WTC11 (cell line): ENCODE data around the gene PIERCE2. TPM values are rescaled to one million over a fixed set of nuclear protein-coding genes. Genes with fewer than 3 reads are reported as not detected.
A peak's percentile ranks its signal among the peaks of the same experiment; 100 is the strongest.
"Not testable (repeated sequence)": the region's sequence is repeated elsewhere in the genome, so short reads cannot be mapped to it uniquely, and the experiment has no call there.

Experiments used
- ATAC-seq: fragments of 200-7000 bp; cut with Tn5 transposase; 2 replicates; pipeline ENCODE4 v1.10.0; 2021; ENCODE audit warnings: mild to moderate bottlenecking, moderate library complexity
- CTCF ChIA-PET: fragments of 300-600 bp; sonication (Branson Sonifier 250); formaldehyde crosslinking; loops from one replicate; lab custom pipeline; 2021; ENCODE audit warnings: antibody characterized with exemption; lab: Charles Lee
- POLR2A ChIA-PET: fragments of 350-600 bp; sonication (Branson Sonifier 250); formaldehyde crosslinking; loops from one replicate; lab custom pipeline; 2021; ENCODE audit warnings: antibody characterized with exemption; lab: Charles Lee
- DNase-seq: peaks from one replicate; pipeline ENCODE4 v3.0.0; 2021; ENCODE audit warnings: low spot score
- H3K27ac Mint-ChIP-seq: 2 replicates; pipeline ENCODE4 v1.8.0; 2021; ENCODE audit warnings: mixed read lengths
- H3K27me3 Mint-ChIP-seq: 2 replicates; pipeline ENCODE4 v1.8.0; 2021; ENCODE audit warnings: low read depth, mild to moderate bottlenecking, moderate library complexity, mixed read lengths
- H3K36me3 Mint-ChIP-seq: 2 replicates; pipeline ENCODE4 v1.8.0; 2021; ENCODE audit warnings: mixed read lengths
- H3K4me1 Mint-ChIP-seq: 2 replicates; pipeline ENCODE4 v1.8.0; 2022; ENCODE audit warnings: mixed read lengths
- H3K4me3 Mint-ChIP-seq: 2 replicates; pipeline ENCODE4 v1.8.0; 2021; ENCODE audit warnings: mild to moderate bottlenecking, moderate library complexity, mixed read lengths
- H3K9me3 Mint-ChIP-seq: 2 replicates; pipeline ENCODE4 v1.8.0; 2021; ENCODE audit warnings: mixed read lengths
- ETV6 ChIP-seq: sonication (generic); formaldehyde crosslinking; IDR thresholded peaks from 2 replicates; pipeline ENCODE4 v1.8.1; 2022; ENCODE audit warnings: mild to moderate bottlenecking, missing genetic modification reagents
- FOXK1 ChIP-seq: sonication (generic); formaldehyde crosslinking; IDR thresholded peaks from 2 replicates; pipeline ENCODE4 v1.8.0; 2022; ENCODE audit warnings: mild to moderate bottlenecking, moderate library complexity, missing genetic modification reagents
- GRHL2 ChIP-seq: fragments of 250-450 bp; sonication (Bioruptor Pico); IDR thresholded peaks from 2 replicates; pipeline ENCODE4 v1.8.0; 2022; ENCODE audit warnings: mild to moderate bottlenecking, moderate library complexity; ENCODE audit not compliant: insufficient replicate concordance, severe bottlenecking
- HMGA2 ChIP-seq: fragments of 250-450 bp; sonication (Bioruptor Pico); IDR thresholded peaks from 2 replicates; pipeline ENCODE4 v1.4.0; 2021; ENCODE audit warnings: mild to moderate bottlenecking, moderate library complexity
- JUN ChIP-seq: sonication (generic); formaldehyde crosslinking; IDR thresholded peaks from 2 replicates; pipeline ENCODE4 v1.8.0; 2023; ENCODE audit warnings: mild to moderate bottlenecking, missing genetic modification reagents
- NR1H2 ChIP-seq: sonication (generic); formaldehyde crosslinking; IDR thresholded peaks from 2 replicates; pipeline ENCODE4 v1.9.0; 2021; ENCODE audit warnings: mild to moderate bottlenecking, moderate library complexity, missing genetic modification reagents
- NR2C2 ChIP-seq: sonication (generic); formaldehyde crosslinking; IDR thresholded peaks from 2 replicates; pipeline ENCODE4 v1.8.0; 2022; ENCODE audit warnings: mild to moderate bottlenecking, missing genetic modification reagents
- NR3C1 ChIP-seq: sonication (generic); formaldehyde crosslinking; conservative IDR thresholded peaks from 2 replicates; pipeline ENCODE4 v1.8.1; 2023; ENCODE audit warnings: low read depth, mild to moderate bottlenecking, missing genetic modification reagents
- SMAD3 ChIP-seq: sonication (generic); formaldehyde crosslinking; IDR thresholded peaks from 2 replicates; pipeline ENCODE4 v1.8.0; 2022; ENCODE audit warnings: missing genetic modification reagents, mild to moderate bottlenecking, borderline replicate concordance
- TCF7 ChIP-seq: sonication (generic); formaldehyde crosslinking; IDR thresholded peaks from 2 replicates; pipeline ENCODE4 v1.8.0; 2022; ENCODE audit warnings: mild to moderate bottlenecking, low read depth, missing genetic modification reagents, moderate library complexity
- TEAD4 ChIP-seq: sonication (generic); formaldehyde crosslinking; IDR thresholded peaks from 2 replicates; pipeline ENCODE4 v1.8.0; 2022; ENCODE audit warnings: mild to moderate bottlenecking, missing genetic modification reagents
- ZNF121 ChIP-seq: sonication (generic); formaldehyde crosslinking; IDR thresholded peaks from 2 replicates; pipeline ENCODE4 v1.8.0; 2023; ENCODE audit warnings: missing genetic modification reagents
- ZNF263 ChIP-seq: sonication (generic); formaldehyde crosslinking; IDR thresholded peaks from 2 replicates; pipeline ENCODE4 v1.8.1; 2022; ENCODE audit warnings: low read depth, mild to moderate bottlenecking, moderate library complexity, missing genetic modification reagents
- total RNA-seq: library from RNA; stranded (reverse); gene quantifications from 3 replicates; pipeline ENCODE4 v1.2.3, GENCODE V29; 2021
- TF ChIP-seq, protein P1 (sequence below): sonication (generic); formaldehyde crosslinking; IDR thresholded peaks from 2 replicates; pipeline ENCODE4 v1.8.1; 2023; ENCODE audit warnings: mild to moderate bottlenecking, missing genetic modification reagents
- TF ChIP-seq, protein P2 (sequence below): sonication (generic); formaldehyde crosslinking; IDR thresholded peaks from 2 replicates; pipeline ENCODE4 v1.8.0; 2023; ENCODE audit warnings: mild to moderate bottlenecking, missing genetic modification reagents
- TF ChIP-seq, protein P3 (sequence below): sonication (generic); formaldehyde crosslinking; IDR thresholded peaks from 2 replicates; pipeline ENCODE4 v1.8.1; 2022; ENCODE audit warnings: low read depth, missing genetic modification reagents, borderline replicate concordance
- TF ChIP-seq, protein P4 (sequence below): fragments of 250-450 bp; sonication (Bioruptor Pico); IDR thresholded peaks from 2 replicates; pipeline ENCODE4 v1.9.0; 2021; ENCODE audit warnings: mild to moderate bottlenecking, borderline replicate concordance

The PIERCE2 gene
- total RNA-seq, 1 experiment from 2014 or later: 1.8 TPM

DNA sequence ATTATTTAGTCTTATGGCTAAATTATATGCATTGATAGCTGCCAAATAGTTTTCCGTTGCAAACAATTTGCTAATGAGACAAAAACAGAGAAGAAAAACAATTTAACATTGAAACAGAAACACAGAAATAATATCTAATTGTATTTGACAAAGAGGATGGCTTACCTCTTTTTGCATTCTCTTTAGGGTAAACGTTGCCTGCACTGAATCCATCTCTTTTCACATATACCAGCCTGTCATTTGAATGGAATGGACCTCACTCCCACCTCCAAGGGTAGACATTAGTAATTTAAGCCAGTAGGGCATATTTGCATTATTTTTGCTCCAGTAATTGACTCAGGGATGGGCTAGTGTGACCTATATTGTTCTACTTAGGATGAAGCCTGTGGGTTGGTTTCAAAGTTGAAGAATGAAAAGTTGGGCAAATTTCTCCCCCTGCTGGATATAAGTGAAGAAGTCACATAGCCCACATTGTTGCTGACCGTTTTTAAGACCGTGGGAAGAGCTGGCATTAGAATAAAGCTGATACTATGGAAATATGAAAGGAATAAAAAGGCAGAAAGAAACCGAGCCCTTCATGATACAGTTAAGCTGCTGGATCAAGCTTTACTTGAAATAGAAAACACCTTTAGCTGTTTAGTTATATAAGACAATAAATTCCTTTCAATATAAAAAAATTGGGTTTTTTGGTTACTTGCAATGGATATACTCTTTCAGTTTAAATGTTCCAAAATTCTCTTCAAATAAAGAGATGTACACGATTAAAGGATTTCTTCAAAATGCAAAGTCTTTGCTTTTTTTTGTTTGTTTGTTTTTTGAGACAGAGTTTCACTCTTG is 26.9 kb downstream of the PIERCE2 start:
- H3K27me3 Mint-ChIP-seq: no peaks in the 10 kb centered on the region
- no peaks in the 10 kb centered on the region for H3K9me3 Mint-ChIP-seq
- H3K27ac Mint-ChIP-seq: no peak overlapping the region
- ChIA-PET CTCF (interaction anchor here (0.5 to 2.9 kb wide), 23 partner anchors 9 to 473 kb away, joined by 3 to 38 read pairs (median 3); partner anchors contain the start of genes CCPG1 and PIERCE2), POLR2A (no interaction called here)
- H3K4me3 Mint-ChIP-seq: no peak overlapping the region
- no peak for DNase-seq
- TF ChIP-seq NR2C2 (CRISPR knock-in tag) (no peak), TCF7 (no peak), ZNF121 (CRISPR knock-in tag) (no peak), NR1H2 (no peak), SMAD3 (CRISPR knock-in tag) (no peak), FOXK1 (CRISPR knock-in tag) (no peak), HMGA2 (CRISPR knock-in tag) (no peak), JUN (no peak), TEAD4 (no peak), NR3C1 (CRISPR knock-in tag) (no peak), ETV6 (CRISPR knock-in tag) (no peak), ZNF263 (CRISPR knock-in tag) (no peak), GRHL2 (CRISPR knock-in tag) (no peak)
- TF ChIP-seq, protein P1, sequence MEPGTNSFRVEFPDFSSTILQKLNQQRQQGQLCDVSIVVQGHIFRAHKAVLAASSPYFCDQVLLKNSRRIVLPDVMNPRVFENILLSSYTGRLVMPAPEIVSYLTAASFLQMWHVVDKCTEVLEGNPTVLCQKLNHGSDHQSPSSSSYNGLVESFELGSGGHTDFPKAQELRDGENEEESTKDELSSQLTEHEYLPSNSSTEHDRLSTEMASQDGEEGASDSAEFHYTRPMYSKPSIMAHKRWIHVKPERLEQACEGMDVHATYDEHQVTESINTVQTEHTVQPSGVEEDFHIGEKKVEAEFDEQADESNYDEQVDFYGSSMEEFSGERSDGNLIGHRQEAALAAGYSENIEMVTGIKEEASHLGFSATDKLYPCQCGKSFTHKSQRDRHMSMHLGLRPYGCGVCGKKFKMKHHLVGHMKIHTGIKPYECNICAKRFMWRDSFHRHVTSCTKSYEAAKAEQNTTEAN: no peak
- TF ChIP-seq, protein P2, sequence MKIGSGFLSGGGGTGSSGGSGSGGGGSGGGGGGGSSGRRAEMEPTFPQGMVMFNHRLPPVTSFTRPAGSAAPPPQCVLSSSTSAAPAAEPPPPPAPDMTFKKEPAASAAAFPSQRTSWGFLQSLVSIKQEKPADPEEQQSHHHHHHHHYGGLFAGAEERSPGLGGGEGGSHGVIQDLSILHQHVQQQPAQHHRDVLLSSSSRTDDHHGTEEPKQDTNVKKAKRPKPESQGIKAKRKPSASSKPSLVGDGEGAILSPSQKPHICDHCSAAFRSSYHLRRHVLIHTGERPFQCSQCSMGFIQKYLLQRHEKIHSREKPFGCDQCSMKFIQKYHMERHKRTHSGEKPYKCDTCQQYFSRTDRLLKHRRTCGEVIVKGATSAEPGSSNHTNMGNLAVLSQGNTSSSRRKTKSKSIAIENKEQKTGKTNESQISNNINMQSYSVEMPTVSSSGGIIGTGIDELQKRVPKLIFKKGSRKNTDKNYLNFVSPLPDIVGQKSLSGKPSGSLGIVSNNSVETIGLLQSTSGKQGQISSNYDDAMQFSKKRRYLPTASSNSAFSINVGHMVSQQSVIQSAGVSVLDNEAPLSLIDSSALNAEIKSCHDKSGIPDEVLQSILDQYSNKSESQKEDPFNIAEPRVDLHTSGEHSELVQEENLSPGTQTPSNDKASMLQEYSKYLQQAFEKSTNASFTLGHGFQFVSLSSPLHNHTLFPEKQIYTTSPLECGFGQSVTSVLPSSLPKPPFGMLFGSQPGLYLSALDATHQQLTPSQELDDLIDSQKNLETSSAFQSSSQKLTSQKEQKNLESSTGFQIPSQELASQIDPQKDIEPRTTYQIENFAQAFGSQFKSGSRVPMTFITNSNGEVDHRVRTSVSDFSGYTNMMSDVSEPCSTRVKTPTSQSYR (CRISPR knock-in tag): no peak
- TF ChIP-seq, protein P3, sequence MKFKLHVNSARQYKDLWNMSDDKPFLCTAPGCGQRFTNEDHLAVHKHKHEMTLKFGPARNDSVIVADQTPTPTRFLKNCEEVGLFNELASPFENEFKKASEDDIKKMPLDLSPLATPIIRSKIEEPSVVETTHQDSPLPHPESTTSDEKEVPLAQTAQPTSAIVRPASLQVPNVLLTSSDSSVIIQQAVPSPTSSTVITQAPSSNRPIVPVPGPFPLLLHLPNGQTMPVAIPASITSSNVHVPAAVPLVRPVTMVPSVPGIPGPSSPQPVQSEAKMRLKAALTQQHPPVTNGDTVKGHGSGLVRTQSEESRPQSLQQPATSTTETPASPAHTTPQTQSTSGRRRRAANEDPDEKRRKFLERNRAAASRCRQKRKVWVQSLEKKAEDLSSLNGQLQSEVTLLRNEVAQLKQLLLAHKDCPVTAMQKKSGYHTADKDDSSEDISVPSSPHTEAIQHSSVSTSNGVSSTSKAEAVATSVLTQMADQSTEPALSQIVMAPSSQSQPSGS (CRISPR knock-in tag): no peak
- TF ChIP-seq, protein P4, sequence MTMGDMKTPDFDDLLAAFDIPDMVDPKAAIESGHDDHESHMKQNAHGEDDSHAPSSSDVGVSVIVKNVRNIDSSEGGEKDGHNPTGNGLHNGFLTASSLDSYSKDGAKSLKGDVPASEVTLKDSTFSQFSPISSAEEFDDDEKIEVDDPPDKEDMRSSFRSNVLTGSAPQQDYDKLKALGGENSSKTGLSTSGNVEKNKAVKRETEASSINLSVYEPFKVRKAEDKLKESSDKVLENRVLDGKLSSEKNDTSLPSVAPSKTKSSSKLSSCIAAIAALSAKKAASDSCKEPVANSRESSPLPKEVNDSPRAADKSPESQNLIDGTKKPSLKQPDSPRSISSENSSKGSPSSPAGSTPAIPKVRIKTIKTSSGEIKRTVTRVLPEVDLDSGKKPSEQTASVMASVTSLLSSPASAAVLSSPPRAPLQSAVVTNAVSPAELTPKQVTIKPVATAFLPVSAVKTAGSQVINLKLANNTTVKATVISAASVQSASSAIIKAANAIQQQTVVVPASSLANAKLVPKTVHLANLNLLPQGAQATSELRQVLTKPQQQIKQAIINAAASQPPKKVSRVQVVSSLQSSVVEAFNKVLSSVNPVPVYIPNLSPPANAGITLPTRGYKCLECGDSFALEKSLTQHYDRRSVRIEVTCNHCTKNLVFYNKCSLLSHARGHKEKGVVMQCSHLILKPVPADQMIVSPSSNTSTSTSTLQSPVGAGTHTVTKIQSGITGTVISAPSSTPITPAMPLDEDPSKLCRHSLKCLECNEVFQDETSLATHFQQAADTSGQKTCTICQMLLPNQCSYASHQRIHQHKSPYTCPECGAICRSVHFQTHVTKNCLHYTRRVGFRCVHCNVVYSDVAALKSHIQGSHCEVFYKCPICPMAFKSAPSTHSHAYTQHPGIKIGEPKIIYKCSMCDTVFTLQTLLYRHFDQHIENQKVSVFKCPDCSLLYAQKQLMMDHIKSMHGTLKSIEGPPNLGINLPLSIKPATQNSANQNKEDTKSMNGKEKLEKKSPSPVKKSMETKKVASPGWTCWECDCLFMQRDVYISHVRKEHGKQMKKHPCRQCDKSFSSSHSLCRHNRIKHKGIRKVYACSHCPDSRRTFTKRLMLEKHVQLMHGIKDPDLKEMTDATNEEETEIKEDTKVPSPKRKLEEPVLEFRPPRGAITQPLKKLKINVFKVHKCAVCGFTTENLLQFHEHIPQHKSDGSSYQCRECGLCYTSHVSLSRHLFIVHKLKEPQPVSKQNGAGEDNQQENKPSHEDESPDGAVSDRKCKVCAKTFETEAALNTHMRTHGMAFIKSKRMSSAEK (CRISPR knock-in tag): no peak
- no peaks in the 10 kb centered on the region for H3K36me3 Mint-ChIP-seq
- ATAC-seq: peak; percentile 80
- H3K4me1 Mint-ChIP-seq: peaks cover 4% of the 10 kb centered on the region; the same call in 1 of the 2 replicates

DNA sequence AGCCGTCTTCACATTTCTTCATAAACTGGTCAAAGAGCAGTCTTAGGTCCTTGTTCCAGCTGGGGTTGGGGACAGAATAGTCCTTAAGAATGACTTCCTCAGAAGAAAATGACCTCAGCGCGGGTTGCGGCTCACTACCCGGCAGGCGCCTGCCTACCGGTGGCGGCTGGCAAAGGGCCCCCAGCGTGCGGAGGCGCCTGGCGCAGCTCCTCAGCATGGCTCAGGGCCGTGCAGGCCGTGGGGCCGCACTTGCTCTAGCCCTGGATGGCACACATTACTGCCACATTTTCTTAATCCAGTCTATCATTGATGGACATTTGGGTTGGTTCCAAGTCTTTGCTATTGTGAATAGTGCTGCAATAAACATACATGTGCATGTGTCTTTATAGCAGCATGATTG is 34.8 kb downstream of the PIERCE2 start:
- H3K4me3 Mint-ChIP-seq, DNase-seq, H3K27me3 Mint-ChIP-seq, ATAC-seq, CTCF ChIA-PET, POLR2A ChIA-PET, H3K27ac Mint-ChIP-seq, H3K4me1 Mint-ChIP-seq: not testable (repeated sequence)
- H3K9me3 Mint-ChIP-seq: peaks cover 27% of the 10 kb centered on the region
- H3K36me3 Mint-ChIP-seq: peaks cover 21% of the 10 kb centered on the region

DNA sequence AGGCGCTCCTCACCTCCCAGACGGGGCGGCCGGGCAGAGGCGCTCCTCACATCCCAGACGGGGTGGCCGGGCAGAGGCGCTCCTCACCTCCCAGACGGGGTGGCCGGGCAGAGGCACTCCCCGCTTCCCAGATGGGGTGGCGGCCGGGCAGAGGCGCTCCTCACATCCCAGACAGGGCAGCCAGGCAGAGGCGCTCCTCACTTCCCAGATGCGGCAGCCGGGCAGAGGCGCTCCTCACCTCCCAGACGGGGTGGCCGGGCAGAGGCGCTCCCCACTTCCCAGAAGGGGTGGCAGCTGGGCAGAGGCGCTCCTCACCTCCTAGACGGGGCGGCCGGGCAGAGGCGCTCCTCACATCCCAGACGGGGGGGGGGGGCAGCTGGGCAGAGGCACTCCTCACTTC is 37.6 kb downstream of the PIERCE2 start:
- H3K4me1 Mint-ChIP-seq, H3K27me3 Mint-ChIP-seq, H3K4me3 Mint-ChIP-seq, POLR2A ChIA-PET, DNase-seq, CTCF ChIA-PET, ATAC-seq, H3K27ac Mint-ChIP-seq: not testable (repeated sequence)
- peaks cover 23% of the 10 kb centered on the region for H3K36me3 Mint-ChIP-seq
- H3K9me3 Mint-ChIP-seq: peaks cover 28% of the 10 kb centered on the region

DNA sequence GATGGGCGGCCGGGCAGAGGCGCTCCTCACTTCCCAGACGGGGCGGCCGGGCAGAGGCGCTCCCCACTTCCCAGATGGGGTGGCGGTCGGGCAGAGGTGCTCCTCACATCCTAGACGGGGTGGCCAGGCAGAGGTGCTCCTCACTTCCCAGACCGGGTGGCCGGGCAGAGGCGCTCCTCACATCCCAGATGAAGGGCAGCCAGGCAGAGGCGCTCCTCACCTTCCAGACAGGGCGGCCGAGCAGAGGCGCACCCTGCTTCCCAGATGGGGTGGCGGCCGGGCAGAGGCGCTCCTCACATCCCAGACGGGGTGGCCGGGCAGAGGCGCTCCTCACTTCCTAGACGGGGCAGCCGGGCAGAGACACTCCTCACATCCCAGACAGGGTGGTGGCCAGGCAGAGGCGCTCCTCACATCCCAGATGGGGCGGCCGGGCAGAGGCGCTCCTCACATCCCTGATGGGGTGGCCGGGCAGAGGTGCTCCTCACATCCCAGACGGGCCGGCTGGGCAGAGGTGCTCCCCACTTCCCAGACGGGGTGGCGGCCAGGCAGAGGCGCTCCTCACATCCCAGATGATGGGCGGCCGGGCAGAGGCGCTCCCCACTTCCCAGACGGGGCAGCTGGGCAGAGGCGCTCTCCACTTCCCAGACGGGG is 38.2 kb downstream of the PIERCE2 start:
- CTCF ChIA-PET, ATAC-seq, POLR2A ChIA-PET, H3K4me1 Mint-ChIP-seq, DNase-seq, H3K4me3 Mint-ChIP-seq, H3K27ac Mint-ChIP-seq, H3K27me3 Mint-ChIP-seq: not testable (repeated sequence)
- peaks cover 23% of the 10 kb centered on the region for H3K36me3 Mint-ChIP-seq
- peaks cover 27% of the 10 kb centered on the region for H3K9me3 Mint-ChIP-seq
